K562 (cell line): ENCODE measurements around the gene TTLL9. TPM values are rescaled to one million over a fixed set of nuclear protein-coding genes. Genes with fewer than 3 reads are reported as not detected.

Source experiments
- CCNT2 ChIP-seq: IDR thresholded peaks from 2 replicates; pipeline ENCODE4 v1.6.1; 2011; ENCODE audit warnings: borderline replicate concordance, low read depth, mild to moderate bottlenecking, moderate library complexity, mixed read lengths, low read length; ENCODE audit not compliant: insufficient read length; ENCODE audit errors: extremely low read depth
- FOXA3 ChIP-seq, 2 experiments: fragments of 450-650 bp in 1 of 2; sonication (generic) in 1 of 2; formaldehyde crosslinking; IDR thresholded peaks in 1 of 2; conservative IDR thresholded peaks in 1 of 2; 2 replicates each; pipeline versions ENCODE4 v1.4.0 to v1.8.0; 2020 to 2022; ENCODE audit warnings: mild to moderate bottlenecking in 2 of 2, missing genetic modification reagents in 1 of 2
- HDAC2 ChIP-seq: fragments of 450-650 bp; IDR thresholded peaks from 2 replicates; pipeline ENCODE4 v1.6.1; 2016; ENCODE audit warnings: mild to moderate bottlenecking
- HES1 ChIP-seq: fragments of 450-650 bp; IDR thresholded peaks from 2 replicates; pipeline ENCODE4 v1.6.1; 2016; ENCODE audit warnings: low read depth, mild to moderate bottlenecking, moderate library complexity
- KDM5B ChIP-seq: fragments of 200-600 bp; sonication (generic); IDR thresholded peaks from 2 replicates; pipeline ENCODE4 v1.6.1; 2012; ENCODE audit warnings: low read depth, mild to moderate bottlenecking, moderate library complexity, low read length, control low read depth, inconsistent platforms; ENCODE audit not compliant: insufficient replicate concordance
- LARP7 ChIP-seq: fragments of 450-650 bp; IDR thresholded peaks from 2 replicates; pipeline ENCODE4 v1.6.1; 2016
- MAFK ChIP-seq: IDR thresholded peaks from 2 replicates; pipeline ENCODE4 v1.6.1; 2011; ENCODE audit warnings: low read length, improper control_type of control experiment
- NR2C1 ChIP-seq, 2 experiments: fragments of 450-650 bp; IDR thresholded peaks; 2 replicates each; pipeline ENCODE4 v1.6.1; 2017; ENCODE audit warnings: mild to moderate bottlenecking in 2 of 2, antibody characterized with exemption in 1 of 2, inconsistent platforms in 1 of 2, missing compliant biosample characterization in 1 of 2, missing genetic modification characterization in 1 of 2
- PHF20 ChIP-seq: fragments of 450-650 bp; IDR thresholded peaks from 2 replicates; pipeline ENCODE4 v1.6.1; 2018; ENCODE audit not compliant: partially characterized antibody
- PRPF4 ChIP-seq: fragments of 200-400 bp; formaldehyde crosslinking; IDR thresholded peaks from one replicate; pipeline ENCODE4 v1.6.1; 2017; ENCODE audit warnings: low read length, low read depth, mild to moderate bottlenecking; ENCODE audit not compliant: insufficient read depth, poor library complexity, severe bottlenecking
- RAD21 ChIP-seq, 2 experiments: fragments of 250-450 bp in 1 of 2; fragments of 450-650 bp in 1 of 2; sonication (Bioruptor Pico) in 1 of 2; formaldehyde crosslinking in 1 of 2; IDR thresholded peaks in 1 of 2; conservative IDR thresholded peaks in 1 of 2; 2 replicates each; pipeline versions ENCODE4 v1.4.0 to v1.8.0; 2020 to 2022; ENCODE audit warnings: mild to moderate bottlenecking in 2 of 2, moderate library complexity in 1 of 2
- RNF2 ChIP-seq: sonication (generic); IDR thresholded peaks from 2 replicates; pipeline ENCODE4 v1.6.1; 2016
- TRIM28 ChIP-seq: fragments of 450-650 bp; IDR thresholded peaks from 2 replicates; pipeline ENCODE4 v1.6.1; 2017
- TSC22D4 ChIP-seq: fragments of 450-650 bp; IDR thresholded peaks from 2 replicates; pipeline ENCODE4 v1.6.1; 2016; ENCODE audit warnings: missing genetic modification characterization, missing biosample characterization, control low read depth
- YBX1 ChIP-seq: fragments of 450-650 bp; IDR thresholded peaks from 2 replicates; pipeline ENCODE4 v1.7.1; 2016; ENCODE audit warnings: mild to moderate bottlenecking
- ZFP1 ChIP-seq: fragments of 450-650 bp; formaldehyde crosslinking; IDR thresholded peaks from 2 replicates; pipeline ENCODE4 v1.4.0; 2020; ENCODE audit warnings: mild to moderate bottlenecking, mixed read lengths
- ZNF133 ChIP-seq: fragments of 250-450 bp; sonication (Bioruptor Pico); IDR thresholded peaks from 2 replicates; pipeline ENCODE4 v1.4.0; 2020; ENCODE audit warnings: mild to moderate bottlenecking
- ZNF445 ChIP-seq: fragments of 250-450 bp; sonication (Bioruptor Pico); IDR thresholded peaks from 2 replicates; pipeline ENCODE4 v1.4.0; 2020; ENCODE audit warnings: low read depth, mild to moderate bottlenecking, moderate library complexity
- ZNF589 ChIP-seq: fragments of 200-800 bp; sonication (Bioruptor generic); IDR thresholded peaks from 2 replicates; pipeline ENCODE4 v1.6.1; 2016; ENCODE audit warnings: low read depth, missing genetic modification characterization, missing compliant biosample characterization
- polyA plus RNA-seq, 8 experiments: library from polyadenylated mRNA; depleted of rRNA in 4 of 8; stranded (reverse) in 5 of 8; unstranded in 3 of 8; fragments of >200 nt; fragmentation: Nextera tagmentation in 2 of 8; fragmentation: Illumina TruSeq in 1 of 8; extraction: Ambion mirVana in 2 of 8; extraction: Trizol in 1 of 8; gene quantifications; 2 replicates each; pipeline versions ENCODE4 v1.2.1 to v1.2.3, GENCODE V29; 2011 to 2014; ENCODE audit warnings: inconsistent platforms in 1 of 8, missing spikeins in 1 of 8
- total RNA-seq, 7 experiments: library from RNA; depleted of rRNA in 6 of 7; stranded (reverse); fragments of >200 nt in 6 of 7; fragmentation: Illumina TruSeq in 2 of 7; extraction: Trizol in 2 of 7; gene quantifications; 2 replicates each; pipeline versions ENCODE4 v1.2.1 to v1.2.3, GENCODE V29; 2011 to 2021; ENCODE audit warnings: low replicate concordance in 1 of 7
- TF ChIP-seq, protein P1 (sequence below): IDR thresholded peaks from 3 replicates; pipeline ENCODE4 v1.6.1; 2011; ENCODE audit warnings: borderline replicate concordance, mild to moderate bottlenecking; ENCODE audit not compliant: insufficient read length, insufficient read depth
- TF ChIP-seq, protein P2 (sequence below): conservative IDR thresholded peaks from 2 replicates; pipeline ENCODE4 v1.6.1; 2011; ENCODE audit warnings: low read depth, mild to moderate bottlenecking, low read length; ENCODE audit not compliant: control insufficient read depth
- TF ChIP-seq, protein P3 (sequence below): fragments of 250-450 bp; sonication (Bioruptor Pico); IDR thresholded peaks from 2 replicates; pipeline ENCODE4 v1.4.0; 2020; ENCODE audit warnings: borderline replicate concordance

The TTLL9 gene
- total and polyA plus RNA-seq, 9 of the 15 experiments (the other 6 are each of a cell fraction or from before 2014, with no cell fraction given), result 0.06 to 0.07 TPM; not detected in 7

DNA sequence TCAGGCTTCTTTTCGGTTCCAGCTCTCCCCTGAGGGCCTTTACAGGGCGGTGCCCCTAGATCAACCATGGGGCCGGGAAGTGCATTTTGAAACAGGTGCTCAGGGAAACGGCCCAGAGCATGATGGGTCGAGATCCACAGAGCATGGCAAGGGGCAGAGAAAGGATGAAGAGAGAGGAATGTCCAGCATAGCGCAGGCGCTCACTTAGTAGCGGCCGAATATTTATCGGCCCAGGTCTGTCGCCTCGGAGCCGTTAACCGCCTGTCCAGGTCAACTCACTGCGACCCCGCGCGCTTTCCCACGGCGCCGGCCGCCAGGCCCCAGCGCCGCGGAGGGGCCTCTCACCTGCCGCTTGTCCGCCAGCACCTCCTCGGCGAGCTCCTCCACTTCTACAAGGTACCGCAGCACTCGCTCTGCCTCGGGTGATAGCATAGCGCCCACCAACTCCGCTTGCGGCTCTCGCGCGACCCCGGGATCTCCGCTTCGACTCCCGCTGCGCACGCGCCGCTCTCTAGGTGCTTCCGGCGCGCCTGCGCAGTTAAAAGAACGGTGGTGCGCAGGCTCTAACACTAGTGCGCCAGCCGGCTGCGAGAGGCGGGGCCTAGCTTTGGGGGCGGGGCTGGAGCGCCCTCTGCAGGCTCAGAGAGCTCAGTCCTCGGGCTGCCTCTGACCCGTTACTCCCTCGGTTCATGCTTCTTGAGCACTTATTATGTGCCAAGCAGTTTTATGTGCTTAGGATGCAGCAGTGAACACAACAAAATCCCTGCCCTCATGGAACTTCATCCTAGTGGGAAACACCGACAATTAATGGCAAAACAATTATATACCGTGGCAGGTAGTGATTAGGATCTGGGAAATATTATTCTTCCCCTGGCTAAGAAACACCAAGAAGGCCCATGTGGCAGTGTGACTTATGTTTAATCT is 81.4 kb downstream of the TTLL9 start, which contains the start of gene PDRG1 (continued):
- TF ChIP-seq, protein P1, sequence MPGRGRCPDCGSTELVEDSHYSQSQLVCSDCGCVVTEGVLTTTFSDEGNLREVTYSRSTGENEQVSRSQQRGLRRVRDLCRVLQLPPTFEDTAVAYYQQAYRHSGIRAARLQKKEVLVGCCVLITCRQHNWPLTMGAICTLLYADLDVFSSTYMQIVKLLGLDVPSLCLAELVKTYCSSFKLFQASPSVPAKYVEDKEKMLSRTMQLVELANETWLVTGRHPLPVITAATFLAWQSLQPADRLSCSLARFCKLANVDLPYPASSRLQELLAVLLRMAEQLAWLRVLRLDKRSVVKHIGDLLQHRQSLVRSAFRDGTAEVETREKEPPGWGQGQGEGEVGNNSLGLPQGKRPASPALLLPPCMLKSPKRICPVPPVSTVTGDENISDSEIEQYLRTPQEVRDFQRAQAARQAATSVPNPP, result no peak
- TF ChIP-seq CCNT2, result peak; percentile 74
- TF ChIP-seq, protein P2, sequence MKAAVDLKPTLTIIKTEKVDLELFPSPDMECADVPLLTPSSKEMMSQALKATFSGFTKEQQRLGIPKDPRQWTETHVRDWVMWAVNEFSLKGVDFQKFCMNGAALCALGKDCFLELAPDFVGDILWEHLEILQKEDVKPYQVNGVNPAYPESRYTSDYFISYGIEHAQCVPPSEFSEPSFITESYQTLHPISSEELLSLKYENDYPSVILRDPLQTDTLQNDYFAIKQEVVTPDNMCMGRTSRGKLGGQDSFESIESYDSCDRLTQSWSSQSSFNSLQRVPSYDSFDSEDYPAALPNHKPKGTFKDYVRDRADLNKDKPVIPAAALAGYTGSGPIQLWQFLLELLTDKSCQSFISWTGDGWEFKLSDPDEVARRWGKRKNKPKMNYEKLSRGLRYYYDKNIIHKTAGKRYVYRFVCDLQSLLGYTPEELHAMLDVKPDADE, result no peak
- peak; percentile 55 for TF ChIP-seq PHF20
- TF ChIP-seq ZNF133 (CRISPR knock-in tag), result no peak
- TF ChIP-seq ZNF445 (CRISPR knock-in tag), result no peak
- TF ChIP-seq, protein P3, sequence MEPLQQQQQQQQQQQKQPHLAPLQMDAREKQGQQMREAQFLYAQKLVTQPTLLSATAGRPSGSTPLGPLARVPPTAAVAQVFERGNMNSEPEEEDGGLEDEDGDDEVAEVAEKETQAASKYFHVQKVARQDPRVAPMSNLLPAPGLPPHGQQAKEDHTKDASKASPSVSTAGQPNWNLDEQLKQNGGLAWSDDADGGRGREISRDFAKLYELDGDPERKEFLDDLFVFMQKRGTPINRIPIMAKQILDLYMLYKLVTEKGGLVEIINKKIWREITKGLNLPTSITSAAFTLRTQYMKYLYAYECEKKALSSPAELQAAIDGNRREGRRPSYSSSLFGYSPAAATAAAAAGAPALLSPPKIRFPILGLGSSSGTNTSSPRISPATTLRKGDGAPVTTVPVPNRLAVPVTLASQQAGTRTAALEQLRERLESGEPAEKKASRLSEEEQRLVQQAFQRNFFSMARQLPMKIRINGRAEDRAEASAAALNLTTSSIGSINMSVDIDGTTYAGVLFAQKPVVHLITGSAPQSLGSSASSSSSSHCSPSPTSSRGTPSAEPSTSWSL (CRISPR knock-in tag), result no peak
- no peak for TF ChIP-seq TSC22D4 (tag)
- TF ChIP-seq RNF2, result 0 out of 2 replicates have a peak, but pooled peaks have one; percentile 30
- TF ChIP-seq KDM5B, result no peak
- no peak for TF ChIP-seq MAFK
- TF ChIP-seq HDAC2, result no peak
- TF ChIP-seq LARP7, result no peak
- TF ChIP-seq HES1, result no peak
- no peak for TF ChIP-seq TRIM28
- 0 out of 4 replicates have a peak, but pooled peaks of 1 of the 2 experiments have one; percentile 27 for TF ChIP-seq FOXA3 (CRISPR knock-in tag; conservative IDR thresholded peaks at IDR 0.05 in 1 of 2, IDR thresholded peaks at IDR 0.05 in 1 of 2)
- no peak for TF ChIP-seq ZFP1 (CRISPR knock-in tag)
- TF ChIP-seq ZNF589 (CRISPR knock-in tag), result no peak
- peak; percentile 96 for TF ChIP-seq RAD21 (CRISPR knock-in tag; conservative IDR thresholded peaks at IDR 0.05 in 1 of 2, IDR thresholded peaks at IDR 0.05 in 1 of 2)
- no peak for TF ChIP-seq YBX1
- TF ChIP-seq PRPF4, result no peak
- TF ChIP-seq NR2C1 (IDR thresholded peaks at IDR 0.05), result no peak
- TF ChIP-seq NR2C1 (tag; IDR thresholded peaks at IDR 0.05), result 0 out of 2 replicates have a peak, but pooled peaks have one; percentile 16
